NB4 (cell line): ENCODE measurements around the gene PCSK6.

Experiments used
- CTCF ChIP-seq: IDR thresholded peaks from one replicate; pipeline ENCODE4 v1.5.1; 2012; ENCODE audit warnings: low read depth, low read length
- MAX ChIP-seq: IDR thresholded peaks from 2 replicates; pipeline ENCODE4 v1.6.1; 2011; ENCODE audit warnings: low read depth, low read length
- MYC ChIP-seq: IDR thresholded peaks from 2 replicates; pipeline ENCODE4 v1.6.1; 2011; ENCODE audit warnings: low read depth, low read length
- POLR2A ChIP-seq: IDR thresholded peaks from 2 replicates; pipeline ENCODE4 v1.6.1; 2011; ENCODE audit warnings: mild to moderate bottlenecking; ENCODE audit not compliant: insufficient read length; ENCODE audit errors: extremely low read depth

GRCh38 chr15:101332061-101332467 lies 157.4 kb downstream of the PCSK6 start:
- TF ChIP-seq CTCF (no peak), MAX (no peak), POLR2A (no peak), MYC (no peak)
